Measurements from ENCODE around the gene SMPDL3A.

Gene SMPDL3A

DNA sequence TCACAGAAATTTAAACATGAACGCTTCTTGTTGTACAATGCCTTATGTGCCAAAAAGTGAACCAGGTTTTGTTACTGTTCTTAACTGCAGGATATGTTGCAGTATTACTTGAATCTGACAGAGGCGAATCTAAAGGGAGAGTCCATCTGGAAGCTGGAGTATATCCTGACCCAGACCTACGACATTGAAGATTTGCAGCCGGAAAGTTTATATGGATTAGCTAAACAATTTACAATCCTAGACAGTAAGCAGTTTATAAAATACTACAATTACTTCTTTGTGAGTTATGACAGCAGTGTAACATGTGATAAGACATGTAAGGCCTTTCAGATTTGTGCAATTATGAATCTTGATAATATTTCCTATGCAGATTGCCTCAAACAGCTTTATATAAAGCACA, 19.9 kb downstream of the SMPDL3A start:
- H3K4me3 ChIP-seq (ENCODE audit: low read depth, low read length) = no peak overlapping the region
- no peak for DNase-seq (ENCODE audit: low read depth)
- TF ChIP-seq, protein P1, sequence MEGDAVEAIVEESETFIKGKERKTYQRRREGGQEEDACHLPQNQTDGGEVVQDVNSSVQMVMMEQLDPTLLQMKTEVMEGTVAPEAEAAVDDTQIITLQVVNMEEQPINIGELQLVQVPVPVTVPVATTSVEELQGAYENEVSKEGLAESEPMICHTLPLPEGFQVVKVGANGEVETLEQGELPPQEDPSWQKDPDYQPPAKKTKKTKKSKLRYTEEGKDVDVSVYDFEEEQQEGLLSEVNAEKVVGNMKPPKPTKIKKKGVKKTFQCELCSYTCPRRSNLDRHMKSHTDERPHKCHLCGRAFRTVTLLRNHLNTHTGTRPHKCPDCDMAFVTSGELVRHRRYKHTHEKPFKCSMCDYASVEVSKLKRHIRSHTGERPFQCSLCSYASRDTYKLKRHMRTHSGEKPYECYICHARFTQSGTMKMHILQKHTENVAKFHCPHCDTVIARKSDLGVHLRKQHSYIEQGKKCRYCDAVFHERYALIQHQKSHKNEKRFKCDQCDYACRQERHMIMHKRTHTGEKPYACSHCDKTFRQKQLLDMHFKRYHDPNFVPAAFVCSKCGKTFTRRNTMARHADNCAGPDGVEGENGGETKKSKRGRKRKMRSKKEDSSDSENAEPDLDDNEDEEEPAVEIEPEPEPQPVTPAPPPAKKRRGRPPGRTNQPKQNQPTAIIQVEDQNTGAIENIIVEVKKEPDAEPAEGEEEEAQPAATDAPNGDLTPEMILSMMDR (IDR thresholded peaks at IDR 0.05; ENCODE audit: insufficient read depth, low read depth, low read length, missing control alignments) = no peak

DNA sequence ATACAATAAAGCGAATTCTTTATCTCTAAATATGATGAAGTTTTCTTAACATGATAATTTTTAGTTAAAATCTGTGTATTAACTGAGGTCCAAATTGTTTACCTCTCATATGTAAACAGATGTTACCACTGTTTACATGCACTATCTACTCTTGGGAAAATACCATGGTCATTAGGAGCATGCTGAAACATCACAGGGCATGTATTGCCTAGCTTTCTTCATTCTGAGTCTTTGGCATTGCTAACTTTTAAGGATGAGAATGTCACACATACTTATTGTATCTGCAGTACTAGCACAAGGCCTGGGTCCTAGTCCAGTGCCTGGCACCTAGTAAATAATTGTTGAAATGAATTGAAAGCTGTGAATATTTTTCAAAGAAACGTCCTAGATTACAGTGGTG, 20.6 kb downstream of the SMPDL3A start:
- TF ChIP-seq, protein P1 (IDR thresholded peaks at IDR 0.05; ENCODE audit: insufficient read depth, low read depth, low read length, missing control alignments) = no peak
- no peak overlapping the region for H3K4me3 ChIP-seq (ENCODE audit: low read depth, low read length)
- no peak for DNase-seq (ENCODE audit: low read depth)

DNA sequence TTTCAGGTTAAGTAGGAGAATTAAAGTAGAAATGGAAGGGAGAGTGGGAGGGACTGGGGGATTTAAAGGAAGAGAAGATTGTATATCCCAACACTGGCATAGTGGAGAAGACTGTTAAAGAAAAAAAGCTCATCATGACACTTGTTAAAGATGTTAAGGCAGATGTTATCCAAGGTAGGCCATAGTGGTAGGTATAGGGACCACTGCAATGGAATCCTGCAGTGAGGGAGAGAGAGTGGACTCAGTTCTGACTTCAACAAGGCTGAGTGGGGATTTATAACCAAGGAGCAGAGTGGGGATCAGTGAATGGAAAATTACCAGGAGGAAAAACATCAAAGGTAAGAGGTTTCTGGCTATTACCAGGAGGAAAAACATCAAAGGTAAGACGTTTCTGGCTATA, 21.1 kb downstream of the SMPDL3A start:
- TF ChIP-seq, protein P1 (IDR thresholded peaks at IDR 0.05; ENCODE audit: insufficient read depth, low read depth, low read length, missing control alignments) = no peak
- no peak overlapping the region for H3K4me3 ChIP-seq (ENCODE audit: low read depth, low read length)
- no peak for DNase-seq (ENCODE audit: low read depth)

DNA sequence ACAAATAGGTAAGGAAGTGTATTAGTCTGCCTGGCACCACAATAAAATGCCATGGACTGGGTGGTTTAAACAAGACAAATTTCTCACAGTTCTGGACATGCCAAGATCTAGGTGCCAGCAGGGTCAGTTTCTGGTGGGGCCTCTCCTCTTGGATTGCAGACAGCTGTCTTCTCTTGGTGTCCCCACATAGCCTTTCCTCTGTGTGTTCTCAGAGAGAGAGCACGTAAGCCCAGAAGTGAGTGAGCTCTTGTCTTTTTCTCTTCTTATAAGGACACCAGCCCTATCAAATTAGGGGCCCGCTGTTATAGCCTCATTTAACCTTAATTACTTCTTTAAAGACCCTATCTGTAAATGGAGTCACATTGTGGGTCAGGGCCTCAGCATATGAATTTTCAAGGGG, 28.3 kb downstream of the SMPDL3A start:
- H3K4me3 ChIP-seq (ENCODE audit: low read depth, low read length) = no peak overlapping the region
- no peak for DNase-seq (ENCODE audit: low read depth)
- TF ChIP-seq, protein P1 (IDR thresholded peaks at IDR 0.05; ENCODE audit: insufficient read depth, low read depth, low read length, missing control alignments) = no peak

DNA sequence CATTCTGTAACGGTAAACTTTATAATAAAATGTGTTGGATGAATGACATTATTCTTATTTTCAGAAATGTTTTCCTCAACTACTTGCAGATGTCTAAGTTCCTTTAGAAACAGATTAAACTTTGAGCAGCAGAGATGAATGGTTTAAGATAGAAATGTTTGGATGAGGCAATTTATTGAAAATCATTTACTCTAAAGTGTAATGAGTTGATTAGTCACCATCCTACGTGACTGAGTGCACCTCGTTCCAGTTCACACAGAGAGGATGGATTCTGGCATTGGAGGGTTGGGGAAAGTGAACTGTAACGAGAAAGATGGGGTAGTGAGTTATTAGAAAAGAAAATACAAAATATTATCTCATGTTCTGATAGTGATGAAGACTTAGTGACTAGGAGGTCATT, 28.7 kb downstream of the SMPDL3A start:
- TF ChIP-seq, protein P1 (IDR thresholded peaks at IDR 0.05; ENCODE audit: insufficient read depth, low read depth, low read length, missing control alignments) = no peak
- no peak for DNase-seq (ENCODE audit: low read depth)
- H3K4me3 ChIP-seq (ENCODE audit: low read depth, low read length) = no peak overlapping the region

DNA sequence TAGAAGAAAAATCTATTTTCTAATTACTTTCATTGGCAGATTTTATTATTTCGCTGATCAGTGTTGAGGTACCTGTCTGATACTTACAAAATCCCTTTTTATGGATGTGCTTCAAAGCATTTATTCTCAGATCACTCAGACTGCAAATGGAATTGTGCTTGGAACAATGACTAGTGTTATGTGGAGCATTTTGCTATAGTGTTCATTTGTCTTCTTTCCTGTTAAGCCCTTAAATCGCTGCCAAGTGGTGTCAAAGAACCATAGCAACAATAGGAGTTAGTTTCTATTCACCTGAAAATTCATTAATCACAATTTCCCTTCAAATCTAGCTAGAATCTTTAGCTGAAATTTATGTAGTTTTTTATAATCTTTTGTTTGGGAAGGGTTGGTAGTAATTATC, 29.8 kb downstream of the SMPDL3A start:
- H3K4me3 ChIP-seq (ENCODE audit: low read depth, low read length) = no peak overlapping the region
- TF ChIP-seq, protein P1 (IDR thresholded peaks at IDR 0.05; ENCODE audit: insufficient read depth, low read depth, low read length, missing control alignments) = no peak
- no peak for DNase-seq (ENCODE audit: low read depth)

DNA sequence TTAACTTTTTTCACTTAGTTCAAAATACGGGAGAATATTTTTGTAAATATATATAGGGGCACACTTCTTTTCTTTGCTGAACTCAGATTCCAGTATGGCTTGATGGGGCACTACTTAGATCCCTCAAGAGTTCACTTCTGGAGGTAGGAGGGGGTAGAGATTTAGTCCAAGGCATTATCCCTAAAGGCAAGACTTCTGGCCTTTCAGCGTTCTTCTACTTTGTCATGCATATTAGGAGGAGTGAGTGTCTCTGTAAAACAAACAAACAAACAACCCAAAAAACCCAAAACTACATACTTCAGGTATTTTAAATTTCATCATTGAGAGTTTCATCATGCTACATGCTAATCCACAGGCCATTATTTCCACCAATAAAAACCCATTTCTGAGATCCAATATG, 32.0 kb downstream of the SMPDL3A start:
- TF ChIP-seq, protein P1 (IDR thresholded peaks at IDR 0.05; ENCODE audit: insufficient read depth, low read depth, low read length, missing control alignments) = no peak

More for the DNA sequence above, 32.0 kb downstream of the SMPDL3A start:
- DNase-seq (ENCODE audit: low read depth) = no peak
- H3K4me3 ChIP-seq (ENCODE audit: low read depth, low read length) = no peak overlapping the region
